Ectodermal cell (in vitro differentiated cells): ENCODE results near the gene ITGAL.

Source experiments
- H3K27ac ChIP-seq: 2 replicates; pipeline ENCODE4 v1.7.0; 2013; ENCODE audit warnings: mild to moderate bottlenecking, low read depth, low read length; ENCODE audit not compliant: insufficient read depth, poor library complexity, severe bottlenecking
- H3K27me3 ChIP-seq: 2 replicates; pipeline ENCODE4 v1.7.0; 2013; ENCODE audit warnings: mild to moderate bottlenecking, low read length; ENCODE audit not compliant: insufficient read depth, control insufficient read depth, poor library complexity, severe bottlenecking
- H3K36me3 ChIP-seq: one replicate; pipeline ENCODE4 v1.7.0; 2013; ENCODE audit warnings: low read length; ENCODE audit not compliant: control insufficient read depth, insufficient read depth
- H3K4me1 ChIP-seq: one replicate; pipeline ENCODE4 v1.7.0; 2013; ENCODE audit warnings: low read length; ENCODE audit not compliant: control insufficient read depth, insufficient read depth
- H3K4me3 ChIP-seq: 2 replicates; pipeline ENCODE4 v1.7.0; 2013; ENCODE audit warnings: low read depth, low read length, control low read depth; ENCODE audit not compliant: insufficient read depth
- H3K9me3 ChIP-seq: 2 replicates; pipeline ENCODE4 v1.7.0; 2013; ENCODE audit warnings: mild to moderate bottlenecking, low read length, moderate library complexity; ENCODE audit not compliant: control insufficient read depth
- WGBS, 2 experiments: methylation state at CpG; one replicate each; pipeline ENCODE4 v1.1.7; 2013; ENCODE audit warnings: missing lambda C conversion rate in 2 of 2; 5-methylcytosine and 5-hydroxymethylcytosine counted together

ITGAL gene

DNA sequence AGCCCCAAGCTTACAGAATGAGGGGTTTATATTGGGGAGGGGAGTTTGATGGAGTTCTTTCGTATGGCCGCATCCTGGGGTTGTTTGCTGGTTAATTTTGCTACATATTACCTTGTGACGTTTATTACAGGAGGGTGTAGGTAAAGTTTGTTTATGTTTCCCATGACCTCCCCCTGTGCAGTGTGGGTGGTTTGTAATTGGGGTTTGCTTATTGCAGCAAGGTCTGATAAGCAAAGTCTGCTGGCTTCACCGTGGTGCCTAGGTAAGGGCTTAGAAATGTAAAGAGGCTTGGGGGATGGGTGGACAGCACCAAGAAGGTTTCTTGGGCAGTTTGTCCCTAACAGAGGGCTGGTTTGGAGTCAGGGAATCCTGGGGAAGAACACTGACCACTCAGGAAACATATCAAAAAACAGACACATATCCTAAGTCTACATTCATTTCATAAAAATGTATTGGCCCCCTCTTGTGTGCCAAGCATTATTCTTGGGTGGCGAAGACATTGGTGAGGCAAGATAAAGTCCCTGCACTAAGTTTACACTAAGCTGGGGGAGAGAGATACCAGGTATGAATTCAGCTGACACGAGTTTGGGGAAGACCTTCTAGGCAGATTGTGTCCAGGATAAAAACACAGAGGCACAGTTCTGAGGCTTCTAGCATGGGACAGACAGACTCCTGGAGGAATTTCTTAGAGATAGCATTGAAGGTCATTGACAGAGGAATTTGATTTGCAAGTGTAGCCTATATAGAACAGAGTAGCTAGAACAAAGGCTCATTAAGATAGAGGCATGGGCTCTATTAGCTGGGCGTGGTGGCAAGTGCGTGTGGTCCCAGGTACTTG is 76.1 kb downstream of the ITGAL start:
- H3K9me3 ChIP-seq = no peaks in the 10 kb centered on the region
- H3K27ac ChIP-seq = no peak overlapping the region
- H3K4me3 ChIP-seq = no peak overlapping the region
- peaks cover 11% of the 10 kb centered on the region for H3K4me1 ChIP-seq
- no peaks in the 10 kb centered on the region for H3K36me3 ChIP-seq
- no peaks in the 10 kb centered on the region for H3K27me3 ChIP-seq
- WGBS, 2 experiments = 76 to 86% methylated on average over 8 of the region's 8 CpGs

DNA sequence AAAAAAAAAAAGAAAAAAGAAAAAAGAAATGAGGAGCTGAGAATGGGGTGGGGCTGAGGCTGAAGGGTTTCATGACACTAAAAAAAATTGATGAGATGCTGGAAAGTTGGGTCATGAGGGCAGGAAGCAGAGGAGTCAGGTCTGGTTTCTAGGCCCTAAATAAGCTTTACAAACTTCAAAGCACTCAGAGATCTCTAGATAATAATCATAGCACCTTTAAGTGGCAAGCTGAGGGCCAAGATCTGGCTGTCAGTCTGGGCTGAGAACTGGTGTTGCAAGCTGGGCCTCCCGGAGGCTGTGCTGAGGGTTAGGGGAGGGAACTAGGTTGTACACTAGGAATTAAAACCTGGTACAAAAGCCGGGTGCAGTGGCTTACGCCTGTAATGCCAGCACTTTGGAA is 79.2 kb downstream of the ITGAL start:
- Histone ChIP-seq H3K27me3 (no peaks in the 10 kb centered on the region), H3K9me3 (no peaks in the 10 kb centered on the region), H3K36me3 (peaks cover 7% of the 10 kb centered on the region), H3K27ac (no peak overlapping the region), H3K4me1 (no peaks in the 10 kb centered on the region), H3K4me3 (no peak overlapping the region)
- WGBS, 2 experiments = 90 to 95% methylated on average over 3 of the region's 3 CpGs

DNA sequence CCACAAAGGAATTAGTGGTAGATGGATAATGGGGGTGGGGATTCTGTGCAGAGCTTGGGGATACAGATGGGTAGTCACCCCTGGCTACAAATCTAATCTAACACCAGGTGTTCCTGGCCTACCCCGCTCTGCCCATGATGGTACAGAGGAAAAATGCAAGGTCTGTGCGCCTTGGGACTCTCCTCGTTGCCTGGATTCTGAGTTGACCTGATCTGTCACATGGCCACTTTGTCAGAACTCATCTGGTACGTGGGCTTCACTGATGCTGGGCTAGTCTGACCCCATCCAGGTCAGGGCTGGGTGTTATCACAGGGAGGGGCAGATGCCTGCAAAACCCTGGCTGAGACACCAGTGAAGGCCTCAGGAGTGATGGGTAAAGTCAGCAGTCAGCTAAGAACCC is 80.4 kb downstream of the ITGAL start:
- H3K27ac ChIP-seq = no peak overlapping the region
- 93 to 94% methylated on average over 4 of the region's 4 CpGs for WGBS, 2 experiments
- no peaks in the 10 kb centered on the region for H3K9me3 ChIP-seq
- peaks cover 7% of the 10 kb centered on the region for H3K36me3 ChIP-seq
- H3K27me3 ChIP-seq = no peaks in the 10 kb centered on the region
- H3K4me1 ChIP-seq = no peaks in the 10 kb centered on the region
- H3K4me3 ChIP-seq = no peak overlapping the region

DNA sequence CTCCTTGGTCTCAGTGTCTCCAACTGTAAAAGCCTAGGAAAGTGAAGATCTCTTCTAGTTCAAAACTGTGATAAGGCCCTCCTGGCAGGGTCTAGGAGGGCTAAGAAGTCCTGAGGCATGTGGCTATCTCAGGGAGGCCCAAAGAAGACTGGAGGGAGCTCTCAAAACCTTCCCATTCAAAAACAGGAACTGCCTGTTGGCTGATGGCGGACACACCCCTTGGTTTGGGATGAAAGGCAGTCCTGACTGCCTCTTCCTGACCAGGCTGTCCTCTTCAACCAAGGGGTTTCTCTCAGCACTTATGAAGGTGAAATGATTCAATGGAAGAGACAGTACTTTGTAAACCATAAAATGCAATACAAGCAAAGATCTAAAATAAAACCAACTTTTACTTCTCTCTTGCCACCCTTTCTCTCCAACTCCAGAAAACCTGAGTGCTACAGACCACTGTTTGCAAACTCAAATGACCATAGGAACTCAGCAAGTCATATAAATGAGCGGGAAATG is 80.9 kb downstream of the ITGAL start:
- no peak overlapping the region for H3K27ac ChIP-seq
- H3K4me3 ChIP-seq = no peak overlapping the region
- H3K4me1 ChIP-seq = no peaks in the 10 kb centered on the region
- H3K27me3 ChIP-seq = no peaks in the 10 kb centered on the region
- H3K36me3 ChIP-seq = peaks cover 7% of the 10 kb centered on the region
- WGBS, 2 experiments = 91 to 93% methylated on average over 2 of the region's 2 CpGs
- no peaks in the 10 kb centered on the region for H3K9me3 ChIP-seq

DNA sequence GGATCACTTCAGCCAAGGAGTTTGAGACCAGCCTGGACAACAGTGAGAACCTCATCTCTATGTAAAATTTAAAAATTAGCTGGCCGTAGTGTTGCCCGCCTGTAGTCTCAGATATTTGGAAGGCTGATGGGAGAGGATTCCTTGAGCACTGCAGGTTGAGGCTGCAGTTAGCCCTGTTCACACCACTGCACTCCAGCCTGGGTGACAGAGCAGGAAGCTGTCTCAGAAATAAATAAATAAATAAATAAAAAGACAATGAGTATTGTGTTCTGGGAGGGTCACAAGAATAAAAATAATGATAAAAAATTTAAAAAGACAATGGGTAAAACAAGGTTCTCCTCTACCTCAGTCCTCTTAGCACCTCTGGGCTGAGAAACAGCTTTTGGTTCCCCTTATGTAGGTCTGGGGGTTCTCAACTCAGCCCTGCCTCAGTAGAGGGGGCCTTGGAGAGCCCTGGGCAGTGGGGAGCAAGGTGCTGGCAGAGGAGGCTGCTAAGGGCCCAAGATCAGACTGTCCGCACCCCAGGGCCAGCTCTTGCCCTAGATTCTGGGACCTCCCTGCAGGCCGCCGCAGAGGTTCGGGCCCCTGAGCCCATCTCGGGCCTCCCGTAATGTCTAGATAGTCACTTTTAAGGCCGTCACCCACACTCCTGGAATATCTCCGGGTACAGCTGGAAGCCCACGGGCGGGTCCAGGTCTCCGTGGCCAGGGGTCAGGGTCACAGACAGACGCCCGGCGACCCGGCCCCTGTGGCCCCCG is 82.2 kb downstream of the ITGAL start:
- 96 to 97% methylated on average over 18 of the region's 18 CpGs for WGBS, 2 experiments
- peaks cover 7% of the 10 kb centered on the region for H3K36me3 ChIP-seq
- H3K4me1 ChIP-seq = peaks cover 5% of the 10 kb centered on the region
- H3K27me3 ChIP-seq = no peaks in the 10 kb centered on the region
- no peak overlapping the region for H3K27ac ChIP-seq
- H3K4me3 ChIP-seq = no peak overlapping the region
- no peaks in the 10 kb centered on the region for H3K9me3 ChIP-seq

DNA sequence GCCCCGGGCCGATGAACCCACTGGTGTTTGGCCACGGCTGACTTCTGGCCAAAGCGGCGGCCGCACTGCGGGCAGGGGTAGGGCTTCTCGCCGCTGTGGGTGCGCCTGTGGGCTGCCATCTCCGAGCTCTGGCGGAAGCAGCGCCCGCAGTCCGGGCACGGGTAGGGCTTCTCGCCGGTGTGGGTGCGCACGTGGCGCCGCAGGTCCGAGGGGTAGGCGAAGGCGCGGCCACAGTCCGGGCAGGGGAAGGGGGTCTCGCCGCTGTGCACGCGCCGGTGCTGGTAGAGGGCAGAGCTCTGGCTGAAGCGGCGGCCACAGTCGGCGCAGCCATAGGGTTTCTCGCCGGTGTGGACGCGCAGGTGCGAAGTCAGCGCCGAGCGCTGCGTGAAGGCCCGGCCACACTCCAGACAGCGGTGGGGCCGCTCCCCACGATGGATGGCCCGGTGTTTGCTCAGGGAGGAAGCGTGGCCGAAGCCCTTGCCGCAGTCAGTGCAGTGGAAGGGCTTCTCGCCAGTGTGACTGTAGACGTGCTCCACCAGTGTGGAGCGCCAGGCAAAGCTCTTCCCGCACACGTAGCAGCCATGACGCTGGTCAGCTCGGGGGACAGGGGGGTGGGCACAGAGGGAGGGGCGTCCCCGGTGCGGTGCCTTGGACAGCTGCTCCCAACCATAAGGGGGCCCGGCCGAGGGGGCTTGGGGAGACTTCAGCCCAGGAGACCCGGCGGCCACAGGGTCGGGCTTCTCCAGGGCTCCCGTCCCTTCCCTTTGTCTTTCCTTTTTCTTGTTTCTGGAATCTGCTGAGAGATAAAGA is 83.0 kb downstream of the ITGAL start:
- H3K9me3 ChIP-seq = no peaks in the 10 kb centered on the region
- 95 to 96% methylated on average over 69 of the region's 69 CpGs for WGBS, 2 experiments
- peaks cover 5% of the 10 kb centered on the region for H3K4me1 ChIP-seq
- no peaks in the 10 kb centered on the region for H3K27me3 ChIP-seq
- no peak overlapping the region for H3K27ac ChIP-seq
- H3K4me3 ChIP-seq = no peak overlapping the region
- peaks cover 7% of the 10 kb centered on the region for H3K36me3 ChIP-seq

DNA sequence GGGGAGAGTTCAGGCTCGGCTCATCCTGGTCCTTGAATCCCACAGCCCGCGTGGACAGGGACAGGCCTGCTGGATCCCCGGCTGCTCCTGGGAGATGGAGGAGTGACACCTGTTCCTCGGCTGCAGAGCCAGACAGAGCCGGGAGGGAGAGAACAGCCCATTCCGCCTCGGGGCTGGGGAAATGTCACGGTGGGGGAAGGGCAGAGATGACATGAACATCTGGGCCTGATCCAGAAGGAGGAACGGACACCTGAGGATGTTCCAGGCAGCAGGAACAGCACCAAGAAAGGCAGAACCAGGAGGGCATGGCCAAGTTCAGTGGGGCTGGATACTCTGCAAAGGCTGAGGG is 83.6 kb downstream of the ITGAL start:
- Histone ChIP-seq H3K4me3 (no peak overlapping the region), H3K36me3 (peaks cover 7% of the 10 kb centered on the region), H3K4me1 (peaks cover 5% of the 10 kb centered on the region), H3K9me3 (no peaks in the 10 kb centered on the region), H3K27me3 (no peaks in the 10 kb centered on the region), H3K27ac (no peak overlapping the region)
- 82 to 86% methylated on average over 10 of the region's 10 CpGs for WGBS, 2 experiments

DNA sequence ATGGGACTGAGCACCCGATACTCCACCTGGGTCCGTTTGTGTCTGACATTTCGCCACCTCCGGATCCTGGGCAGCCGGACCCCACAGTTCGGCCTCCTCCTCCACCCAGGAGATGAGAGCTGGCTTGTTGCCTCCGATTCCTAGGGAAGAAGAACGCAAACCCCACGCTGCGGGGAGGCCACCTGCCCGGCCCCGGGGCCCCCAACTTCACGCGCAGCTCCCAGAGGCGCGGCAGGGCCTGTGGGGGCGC is 85.1 kb downstream of the ITGAL start:
- H3K9me3 ChIP-seq = no peaks in the 10 kb centered on the region
- no peaks in the 10 kb centered on the region for H3K27me3 ChIP-seq
- H3K4me1 ChIP-seq = peaks cover 5% of the 10 kb centered on the region
- peak overlapping the region; percentile 86 for H3K27ac ChIP-seq
- peak overlapping the region; percentile 81 for H3K4me3 ChIP-seq
- 2 to 3% methylated on average over 17 of the region's 17 CpGs for WGBS, 2 experiments
- H3K36me3 ChIP-seq = peaks cover 7% of the 10 kb centered on the region

DNA sequence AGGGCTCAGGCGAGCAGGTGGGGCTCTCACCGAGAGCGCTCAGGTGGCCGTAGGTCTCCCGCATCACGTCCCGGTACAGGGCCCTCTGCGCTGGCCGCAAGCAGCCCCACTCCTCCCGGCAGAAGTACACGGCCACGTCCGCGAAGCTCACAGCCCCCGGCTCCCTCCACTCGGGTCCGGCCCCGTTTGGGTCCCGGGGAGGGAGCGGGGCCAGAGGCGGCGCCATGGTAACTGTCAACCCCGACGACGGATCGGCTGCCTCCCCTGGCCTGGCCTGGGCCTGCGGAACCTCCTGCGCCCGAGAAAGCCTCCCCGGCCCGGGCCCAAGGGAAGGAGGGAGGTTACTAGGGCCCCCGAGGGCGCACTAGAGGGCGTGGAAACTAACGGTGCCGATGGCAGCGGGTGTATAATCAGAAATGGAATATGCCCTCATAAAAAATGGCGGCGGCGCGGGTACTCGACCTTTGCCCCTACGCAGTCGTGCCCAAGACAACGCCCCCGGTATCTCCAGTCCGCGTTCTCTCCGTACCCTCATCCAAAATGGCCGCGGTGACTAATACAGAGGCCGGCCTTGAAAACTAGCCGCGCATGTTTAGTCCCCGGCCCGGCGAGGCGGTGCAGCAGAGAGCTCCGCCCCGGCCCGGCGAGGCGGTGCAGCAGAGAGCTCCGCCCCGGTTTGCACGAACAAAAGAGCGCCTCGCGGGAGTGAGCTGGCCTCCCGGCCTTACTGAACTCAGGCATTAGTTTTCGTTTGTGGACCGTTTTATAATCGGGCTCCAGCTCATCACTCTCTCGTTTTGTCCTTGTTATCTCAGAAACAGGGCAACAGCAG is 85.6 kb downstream of the ITGAL start, which contains the start of gene ZNF764:
Gene ZNF764 (minus strand): TSS at position 418 of the 832 bp plus-strand sequence. CDS start 192 bp downstream, at position 226.
- peaks cover 5% of the 10 kb centered on the region for H3K4me1 ChIP-seq
- no peaks in the 10 kb centered on the region for H3K9me3 ChIP-seq
- no peaks in the 10 kb centered on the region for H3K27me3 ChIP-seq
- WGBS, 2 experiments = 1% methylated on average over 74 of the region's 74 CpGs
- H3K4me3 ChIP-seq = peak within 1 kb of the TSS; percentile 81
- H3K27ac ChIP-seq = peak within 1 kb of the TSS; percentile 86
- H3K36me3 ChIP-seq = peaks cover 7% of the 10 kb centered on the region
